Muscle layer of duodenum (tissue), 2 donors: ENCODE measurements around the gene RRP15.

Source experiments
- H3K27ac ChIP-seq: one replicate; pipeline ENCODE4 v1.7.0; 2013; ENCODE audit warnings: mild to moderate bottlenecking, low read length
- H3K27me3 ChIP-seq: one replicate; pipeline ENCODE4 v1.7.0; 2013; ENCODE audit warnings: low read depth, mild to moderate bottlenecking, control low read depth, low read length
- H3K36me3 ChIP-seq, 2 donors: one replicate each; pipeline ENCODE4 v1.7.0; 2013; ENCODE audit warnings: low read length in 2 of 2, control low read depth in 1 of 2, mild to moderate bottlenecking in 1 of 2; ENCODE audit not compliant: insufficient read depth in 2 of 2, control insufficient read depth in 1 of 2
- H3K4me1 ChIP-seq, 2 donors: one replicate each; pipeline ENCODE4 v1.7.0; 2013; ENCODE audit warnings: low read length in 2 of 2, mild to moderate bottlenecking in 2 of 2, control low read depth in 1 of 2, moderate library complexity in 1 of 2; ENCODE audit not compliant: insufficient read depth in 2 of 2, control insufficient read depth in 1 of 2
- H3K4me3 ChIP-seq, 2 donors: one replicate each; pipeline ENCODE4 v1.7.0; 2013; ENCODE audit warnings: low read length in 2 of 2, low read depth in 1 of 2, mild to moderate bottlenecking in 1 of 2
- H3K9me3 ChIP-seq, 2 donors: one replicate each; pipeline ENCODE4 v1.7.0; 2013; ENCODE audit warnings: low read length in 2 of 2, control low read depth in 1 of 2, mild to moderate bottlenecking in 1 of 2; ENCODE audit not compliant: control insufficient read depth in 1 of 2
- donor health status: healthy.

RRP15 gene

DNA sequence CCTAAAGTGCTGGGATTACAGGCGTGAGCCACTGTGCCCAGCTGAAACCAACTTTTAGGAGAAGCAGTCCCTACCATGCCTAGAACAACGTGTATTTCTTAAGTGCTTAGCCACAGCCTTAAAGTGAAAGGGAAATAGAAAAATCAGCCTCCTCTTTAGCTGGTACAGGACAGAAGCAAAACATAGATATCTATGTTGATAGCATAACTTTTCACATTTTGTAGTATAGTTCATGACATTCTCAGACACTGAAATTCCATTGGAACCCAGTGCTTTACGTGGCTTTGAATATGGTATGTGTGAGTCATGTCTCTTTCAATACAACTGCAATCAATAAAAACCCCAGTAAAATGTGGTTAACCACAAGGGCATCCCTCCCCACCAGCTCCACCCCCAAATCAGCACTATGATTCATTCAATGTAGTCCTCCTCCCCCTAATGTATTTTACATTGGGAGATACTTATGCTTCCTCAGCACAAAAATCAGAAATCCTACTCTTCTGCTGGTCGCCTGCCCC lies 92.1 kb downstream of the RRP15 start:
- H3K4me1 ChIP-seq = peaks cover 0 to 27% of the 10 kb centered on the region in 2 donors
- no peaks in the 10 kb centered on the region for H3K9me3 ChIP-seq
- H3K27me3 ChIP-seq = no peaks in the 10 kb centered on the region
- H3K4me3 ChIP-seq = no peak overlapping the region
- H3K27ac ChIP-seq = no peak overlapping the region
- H3K36me3 ChIP-seq = no peaks in the 10 kb centered on the region

DNA sequence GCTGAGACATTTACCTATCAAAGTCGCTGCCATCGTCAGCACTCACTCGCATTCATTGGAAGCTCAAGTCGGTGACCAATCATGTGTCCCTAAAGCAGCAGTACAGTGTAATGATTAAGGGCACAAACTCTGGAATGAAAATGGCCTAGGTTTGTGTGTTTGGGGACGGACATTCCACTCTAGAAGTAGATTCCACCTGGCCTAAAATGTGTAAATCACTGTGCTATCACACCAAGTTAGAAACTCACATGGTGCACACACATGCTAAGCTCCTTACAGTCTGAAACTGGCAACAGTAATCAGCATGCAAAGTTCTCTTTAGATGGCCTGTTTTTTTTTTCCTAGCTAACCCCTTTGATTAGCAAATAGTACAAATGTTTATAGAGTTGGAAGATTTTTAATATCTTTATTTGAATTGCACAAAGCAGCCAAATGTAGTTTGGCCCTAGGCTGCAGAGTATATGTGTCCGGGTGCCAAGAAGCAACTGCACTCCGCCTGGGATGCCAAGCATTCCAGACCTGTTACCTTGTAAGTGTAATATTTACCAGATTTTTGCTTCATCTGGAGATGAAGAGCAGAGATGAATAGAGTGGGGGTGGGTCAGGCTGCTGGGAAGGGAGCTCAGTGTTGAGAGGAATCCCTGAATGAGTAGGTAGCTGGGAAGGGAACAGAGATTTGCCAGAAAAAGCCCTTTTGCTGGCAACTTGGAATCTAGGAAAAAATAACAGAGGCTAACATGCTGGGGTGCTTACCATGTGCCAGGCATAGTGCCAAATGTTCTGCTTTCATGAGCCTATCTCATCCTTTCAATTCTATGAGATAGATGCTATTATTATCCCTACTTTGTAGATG lies 95.3 kb downstream of the RRP15 start:
- Histone ChIP-seq H3K36me3 (no peaks in the 10 kb centered on the region), H3K27ac (no peak overlapping the region), H3K27me3 (no peaks in the 10 kb centered on the region), H3K9me3 (no peaks in the 10 kb centered on the region), H3K4me3 (no peak overlapping the region), H3K4me1 (peaks cover 0 to 12% of the 10 kb centered on the region in 2 donors)

DNA sequence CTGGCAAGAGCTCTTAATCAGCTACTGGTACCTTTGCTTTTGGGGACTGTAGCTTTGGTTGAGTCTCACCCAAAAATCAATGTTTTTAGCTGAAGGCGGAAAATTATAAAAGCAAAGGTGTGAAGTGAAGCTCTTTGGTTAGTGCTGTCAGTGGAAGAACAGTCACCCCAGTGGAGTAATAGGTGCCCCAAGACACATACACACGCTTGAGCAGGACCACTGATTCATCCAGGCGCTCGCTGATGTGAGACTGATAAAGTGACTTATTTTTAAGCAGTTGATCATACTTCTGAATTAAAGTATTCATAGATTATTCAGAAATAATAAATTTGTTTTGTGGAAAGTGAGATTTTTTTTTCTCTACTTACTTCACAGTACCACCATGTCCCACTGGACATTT lies 97.2 kb downstream of the RRP15 start:
- no peak overlapping the region for H3K27ac ChIP-seq
- H3K9me3 ChIP-seq = no peaks in the 10 kb centered on the region
- H3K4me3 ChIP-seq = no peak overlapping the region
- no peaks in the 10 kb centered on the region for H3K36me3 ChIP-seq
- H3K4me1 ChIP-seq = peaks cover 0 to 12% of the 10 kb centered on the region in 2 donors
- no peaks in the 10 kb centered on the region for H3K27me3 ChIP-seq

DNA sequence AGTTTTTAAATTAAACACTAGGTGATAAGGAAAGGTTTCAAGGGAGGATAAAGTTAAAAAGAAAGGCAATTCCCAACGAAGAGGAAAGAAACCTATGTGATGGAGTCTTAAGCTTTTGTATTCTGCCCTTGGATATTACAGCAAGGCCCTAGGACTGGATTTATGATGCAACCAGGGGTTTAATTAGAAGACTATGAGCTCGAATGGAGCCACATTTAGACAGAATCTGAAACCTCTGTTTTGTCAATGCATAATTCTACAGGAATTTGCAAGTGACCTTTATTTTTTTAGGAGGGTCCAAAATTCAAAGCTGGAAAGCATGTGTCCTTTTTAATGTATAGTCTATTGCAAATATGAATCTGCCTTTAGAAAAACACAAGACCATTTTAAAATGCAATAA lies 98.0 kb downstream of the RRP15 start:
- no peaks in the 10 kb centered on the region for H3K9me3 ChIP-seq
- no peak overlapping the region for H3K4me3 ChIP-seq
- no peak overlapping the region for H3K27ac ChIP-seq
- peaks cover 0 to 12% of the 10 kb centered on the region in 2 donors for H3K4me1 ChIP-seq
- H3K27me3 ChIP-seq = no peaks in the 10 kb centered on the region
- no peaks in the 10 kb centered on the region for H3K36me3 ChIP-seq

DNA sequence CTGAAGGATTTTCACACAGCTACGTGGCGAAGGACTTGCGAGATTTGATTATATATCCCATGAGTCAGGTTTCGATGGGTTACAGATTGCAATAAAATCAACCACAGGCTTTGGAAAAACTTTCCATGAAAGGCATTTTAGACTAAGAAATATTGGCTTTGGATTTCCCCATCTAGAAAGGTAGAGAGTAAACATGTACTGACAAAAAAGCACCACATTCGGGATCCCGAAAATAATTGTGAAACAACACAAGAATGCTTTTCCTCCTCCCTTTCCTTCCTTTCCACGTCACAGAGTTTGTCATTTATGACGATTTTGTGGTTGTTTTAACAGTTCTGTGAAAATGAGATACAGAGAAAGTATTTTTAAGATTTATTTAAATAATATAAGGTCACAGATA lies 98.6 kb downstream of the RRP15 start:
- Histone ChIP-seq H3K4me1 (peaks cover 0 to 12% of the 10 kb centered on the region in 2 donors), H3K27ac (no peak overlapping the region), H3K4me3 (no peak overlapping the region), H3K27me3 (no peaks in the 10 kb centered on the region), H3K9me3 (no peaks in the 10 kb centered on the region), H3K36me3 (no peaks in the 10 kb centered on the region)

DNA sequence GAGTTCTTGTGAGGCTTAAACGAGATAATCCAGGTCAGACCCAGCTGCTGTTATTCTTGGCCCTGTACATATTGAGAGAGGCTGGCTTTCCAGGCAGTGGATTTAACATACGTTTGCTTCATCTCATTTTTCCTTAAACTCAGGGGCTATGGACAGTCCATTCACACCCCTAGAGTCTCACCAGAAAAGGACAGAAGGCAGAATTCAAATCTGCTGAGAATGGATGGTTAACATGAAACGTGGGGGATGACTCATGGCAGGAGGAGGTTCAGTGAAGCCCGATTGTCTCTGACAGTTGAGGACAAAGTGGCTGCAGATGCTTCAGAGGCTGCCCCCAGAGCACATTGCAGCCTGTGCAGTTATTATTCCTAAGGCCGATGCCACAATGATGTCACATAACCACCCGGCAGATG lies 99.5 kb downstream of the RRP15 start:
- Histone ChIP-seq H3K4me3 (no peak overlapping the region), H3K9me3 (no peaks in the 10 kb centered on the region), H3K27ac (no peak overlapping the region), H3K27me3 (no peaks in the 10 kb centered on the region), H3K4me1 (peaks cover 0 to 12% of the 10 kb centered on the region in 2 donors), H3K36me3 (no peaks in the 10 kb centered on the region)
